Measurements from ENCODE around the gene FZD8. TPM values are rescaled to one million over a fixed set of nuclear protein-coding genes. Genes with fewer than 3 reads are reported as not detected.
A peak's percentile ranks its signal among the peaks of the same experiment; 100 is the strongest.

Gene FZD8
- total and polyA plus RNA-seq, 2 of the 4 experiments (the other 2 are of a cell fraction) = 3.6 to 3.9 TPM

- dilution Hi-C loops (cut with HindIII; ENCODE audit: low sequenced_read_pairs, unreplicated experiment) (no loop called here), in situ Hi-C loops (cut with MboI; ENCODE audit: low sequenced_read_pairs) (loop anchor here (10.0 kb wide), 1 partner anchor 274 kb away; no protein-coding TSS in a partner anchor), intact Hi-C loops (cut with micrococcal nuclease) (loop anchor here (5.0 to 10.0 kb wide), 4 partner anchors 362 to 964 kb away; no protein-coding TSS in a partner anchor)
- H2AFZ ChIP-seq (replicated peaks; ENCODE audit: low read length, poor library complexity) = peak overlapping the region; percentile 98
- H3K9me1 ChIP-seq (ENCODE audit: insufficient read depth, low read length) = no peaks in the 10 kb centered on the region
- no peak overlapping the region for H3K23ac ChIP-seq (ENCODE audit: low read depth, low read length)
- peak overlapping the region; percentile 32 for H2AK9ac ChIP-seq (replicated peaks; ENCODE audit: low read depth, low read length, poor library complexity)
- H2BK5ac ChIP-seq (ENCODE audit: low read depth, low read length, poor library complexity, severe bottlenecking) = peak overlapping the region; percentile 59
- H2BK20ac ChIP-seq (ENCODE audit: low read depth, low read length) = no peak overlapping the region
- peak overlapping the region; percentile 91 for H3K4me3 ChIP-seq (ENCODE audit: insufficient read depth, low read depth, low read length)
- peak overlapping the region; percentile 74; the same call in 1 of the 2 replicates for H3K9ac ChIP-seq (ENCODE audit: low read depth, low read length)
- peak overlapping the region; percentile 76 for H4K91ac ChIP-seq (ENCODE audit: insufficient read depth, low read depth, low read length)
- no peak overlapping the region for H4K5ac ChIP-seq (ENCODE audit: low read depth, low read length)
- peak overlapping the region; percentile 78 for H3K14ac ChIP-seq (replicated peaks; ENCODE audit: low read depth, low read length)
- H3K4ac ChIP-seq (ENCODE audit: low read depth, low read length) = peak overlapping the region; percentile 82
- ChIA-PET POLR2A (ENCODE audit: unreplicated experiment) (interaction anchor here (0.9 kb wide), 1 partner anchor 1139 kb away, joined by 3 read pairs; no protein-coding TSS in a partner anchor), CTCF (interaction anchor here (0.6 to 2.0 kb wide), 5 partner anchors 234 to 1239 kb away, joined by 3 to 7 read pairs (median 4); no protein-coding TSS in a partner anchor)
- peak overlapping the region; percentile 30; the same call in 1 of the 2 replicates for H3K27ac ChIP-seq (ENCODE audit: insufficient read depth, low read length)
- WGBS, 2 experiments (ENCODE audit: extremely low coverage in 2 of 2, insufficient read length in 1 of 2) = 1% methylated on average over 26 of the region's 53 CpGs; no CpG with 5 or more reads in 1 of the 2 experiments
- H3K18ac ChIP-seq (ENCODE audit: low read depth, low read length) = no peak overlapping the region
- no peaks in the 10 kb centered on the region for H3K36me3 ChIP-seq (ENCODE audit: control insufficient read depth, insufficient read depth, low read length)
- H3K9me3 ChIP-seq (ENCODE audit: control insufficient read depth, insufficient read depth, low read length) = no peaks in the 10 kb centered on the region
- H4K8ac ChIP-seq (ENCODE audit: low read depth in 2 of 2, low read length in 2 of 2) = peak overlapping the region in 1 of 2 experiments; percentile 42; a peak in 1 of 4 replicates
- 0 out of 2 replicates have a peak, but pooled peaks cover 2% of the 10 kb centered on the region for H3K27me3 ChIP-seq (ENCODE audit: control insufficient read depth, insufficient read depth, low read length)
- H2BK120ac ChIP-seq (ENCODE audit: low read depth, low read length) = peak overlapping the region; percentile 28; the same call in 1 of the 2 replicates
- ATAC-seq (ENCODE audit: low read depth) = peak; percentile 50
- 0 out of 2 replicates have a peak overlapping the region, but pooled peaks have one; percentile 16 for H3K56ac ChIP-seq (ENCODE audit: extremely low read depth, insufficient read depth, low read length)
- H2BK15ac ChIP-seq (ENCODE audit: low read depth, low read length) = 0 out of 3 replicates have a peak overlapping the region, but pooled peaks have one; percentile 15
- H3K79me1 ChIP-seq (ENCODE audit: low read depth in 1 of 2, low read length in 2 of 2) = peaks cover 12 to 21% of the 10 kb centered on the region in 2 experiments
- DNase-seq = peak; percentile 76
- H3K4me2 ChIP-seq (ENCODE audit: low read depth, low read length) = peak overlapping the region; percentile 99
- no peak overlapping the region; the same call in 1 of the 2 replicates for H2AK5ac ChIP-seq (ENCODE audit: low read depth, low read length)
- no TSS peak for BruUV-seq (replicated peaks)
- peaks cover 8% of the 10 kb centered on the region; the same call in 1 of the 2 replicates for H4K20me1 ChIP-seq (ENCODE audit: insufficient read depth, low read length)
- peaks cover 7% of the 10 kb centered on the region for H3K4me1 ChIP-seq (ENCODE audit: control insufficient read depth, insufficient read depth, low read length)
- TF ChIP-seq ELK1 (IDR thresholded peaks at IDR 0.05; ENCODE audit: borderline replicate concordance, low read depth, low read length) = no peak
- TF ChIP-seq RFX5 (IDR thresholded peaks at IDR 0.05; ENCODE audit: low read depth, low read length) = no peak
- no peak for TF ChIP-seq BHLHE40 (IDR thresholded peaks at IDR 0.05; ENCODE audit: low read depth, low read length)
- no peak for TF ChIP-seq POLR2A (IDR thresholded peaks at IDR 0.05; ENCODE audit: low read depth, low read length)
- TF ChIP-seq MAZ (IDR thresholded peaks at IDR 0.05; ENCODE audit: borderline replicate concordance, low read depth, low read length) = no peak; the same call in 1 of the 2 replicates
- no peak for TF ChIP-seq CEBPB (IDR thresholded peaks at IDR 0.05; ENCODE audit: low read depth, low read length)
- no peak for TF ChIP-seq USF2 (IDR thresholded peaks at IDR 0.05; ENCODE audit: low read depth, low read length)
- no peak for TF ChIP-seq CHD1 (IDR thresholded peaks at IDR 0.05; ENCODE audit: low read depth, low read length)
- peak; percentile 42 for TF ChIP-seq RAD21 (IDR thresholded peaks at IDR 0.05; ENCODE audit: low read length)
- no peak for TF ChIP-seq RCOR1 (IDR thresholded peaks at IDR 0.05; ENCODE audit: insufficient replicate concordance, low read length)
- TF ChIP-seq, protein P1, sequence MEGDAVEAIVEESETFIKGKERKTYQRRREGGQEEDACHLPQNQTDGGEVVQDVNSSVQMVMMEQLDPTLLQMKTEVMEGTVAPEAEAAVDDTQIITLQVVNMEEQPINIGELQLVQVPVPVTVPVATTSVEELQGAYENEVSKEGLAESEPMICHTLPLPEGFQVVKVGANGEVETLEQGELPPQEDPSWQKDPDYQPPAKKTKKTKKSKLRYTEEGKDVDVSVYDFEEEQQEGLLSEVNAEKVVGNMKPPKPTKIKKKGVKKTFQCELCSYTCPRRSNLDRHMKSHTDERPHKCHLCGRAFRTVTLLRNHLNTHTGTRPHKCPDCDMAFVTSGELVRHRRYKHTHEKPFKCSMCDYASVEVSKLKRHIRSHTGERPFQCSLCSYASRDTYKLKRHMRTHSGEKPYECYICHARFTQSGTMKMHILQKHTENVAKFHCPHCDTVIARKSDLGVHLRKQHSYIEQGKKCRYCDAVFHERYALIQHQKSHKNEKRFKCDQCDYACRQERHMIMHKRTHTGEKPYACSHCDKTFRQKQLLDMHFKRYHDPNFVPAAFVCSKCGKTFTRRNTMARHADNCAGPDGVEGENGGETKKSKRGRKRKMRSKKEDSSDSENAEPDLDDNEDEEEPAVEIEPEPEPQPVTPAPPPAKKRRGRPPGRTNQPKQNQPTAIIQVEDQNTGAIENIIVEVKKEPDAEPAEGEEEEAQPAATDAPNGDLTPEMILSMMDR (conservative IDR thresholded peaks at IDR 0.05; ENCODE audit: low read depth, low read length) = peak; percentile 61
- TF ChIP-seq SMC3 (IDR thresholded peaks at IDR 0.05; ENCODE audit: low read depth, low read length) = peak; percentile 32; the same call in 1 of the 2 replicates
- TF ChIP-seq FOS (IDR thresholded peaks at IDR 0.05; ENCODE audit: low read depth, low read length) = no peak
- no peak for TF ChIP-seq NFE2L2 (IDR thresholded peaks at IDR 0.05; ENCODE audit: low read depth, low read length)
- TF ChIP-seq MXI1 (IDR thresholded peaks at IDR 0.05; ENCODE audit: borderline replicate concordance, low read depth, low read length) = no peak
These were observed 1.6 kb downstream of the FZD8 start for GRCh38 chr10:35640474-35640873.
